ENCODE data around the gene FAM47E. TPM values are rescaled to one million over a fixed set of nuclear protein-coding genes. Genes with fewer than 3 reads are reported as not detected.

The FAM47E gene
- polyA plus RNA-seq, 1 donor (not counting 4 experiments of a cell fraction or from before 2014, with no cell fraction given): 0.29 TPM

- Histone ChIP-seq H3K4me1 (ENCODE audit: control insufficient read depth, extremely low read depth, insufficient read depth, low read length) (peaks cover 44% of the 10 kb centered on the region), H3K27me3 (ENCODE audit: control insufficient read depth, extremely low read depth, insufficient read depth, low read length) (no peaks in the 10 kb centered on the region), H3K9ac (ENCODE audit: control insufficient read depth, extremely low read depth, insufficient read depth, low read length) (no peak overlapping the region), H4K20me1 (ENCODE audit: control insufficient read depth, extremely low read depth, insufficient read depth, low read length) (no peaks in the 10 kb centered on the region), H3K36me3 (ENCODE audit: control insufficient read depth in 2 of 2, extremely low read depth in 1 of 2, insufficient read depth in 2 of 2, low read length in 2 of 2) (no peaks in the 10 kb centered on the region), H3K9me1 (ENCODE audit: control insufficient read depth, extremely low read depth, insufficient read depth, low read length) (no peaks in the 10 kb centered on the region), H3K79me2 (ENCODE audit: control insufficient read depth, insufficient read depth, low read length) (peaks cover 69% of the 10 kb centered on the region), H3K4me3 (ENCODE audit: control insufficient read depth in 2 of 3, extremely low read depth in 1 of 3, insufficient read depth in 2 of 3, low read depth in 1 of 3, low read length in 3 of 3) (no peak overlapping the region), H2AFZ (ENCODE audit: control insufficient read depth, low read length) (no peak overlapping the region), H3K9me3 (ENCODE audit: control insufficient read depth, low read depth, low read length) (no peaks in the 10 kb centered on the region), H3K27ac (ENCODE audit: control insufficient read depth, insufficient read depth, low read length) (peak overlapping the region; percentile 3), H3K4me2 (ENCODE audit: control insufficient read depth, extremely low read depth, insufficient read depth, low read depth, low read length) (peak overlapping the region; percentile 56)
- DNase-seq (ENCODE audit: low read depth, low spot score) (no peak), FAIRE-seq (no peak)
- TF ChIP-seq CTCF (optimal IDR thresholded peaks at IDR 0.05 in 1 of 3, IDR thresholded peaks at IDR 0.05 in 1 of 3, conservative IDR thresholded peaks at IDR 0.05 in 1 of 3; ENCODE audit: extremely low read depth in 1 of 3, insufficient read depth in 2 of 3, low read length in 3 of 3) (no peak), EZH2 (IDR thresholded peaks at IDR 0.05; ENCODE audit: low read length) (no peak)
- dilution Hi-C loops (cut with MboI; ENCODE audit: extremely low pct_ligation_motif_present, low sequenced_read_pairs): no loop called here
These were observed 41.1 kb upstream of the FAM47E start for GRCh38 chr4:76210452-76210851.

GRCh38 chr4:76211769-76212708 is 39.5 kb upstream of the FAM47E start:
- Histone ChIP-seq H3K79me2 (ENCODE audit: control insufficient read depth, insufficient read depth, low read length) (peaks cover 53% of the 10 kb centered on the region), H3K4me3 (ENCODE audit: control insufficient read depth in 2 of 3, extremely low read depth in 1 of 3, insufficient read depth in 2 of 3, low read depth in 1 of 3, low read length in 3 of 3) (peak overlapping the region; percentile 50 to 94 (median 85)), H3K27ac (ENCODE audit: control insufficient read depth, insufficient read depth, low read length) (peak overlapping the region; percentile 81), H3K9ac (ENCODE audit: control insufficient read depth, extremely low read depth, insufficient read depth, low read length) (peak overlapping the region; percentile 87), H3K27me3 (ENCODE audit: control insufficient read depth, extremely low read depth, insufficient read depth, low read length) (no peaks in the 10 kb centered on the region), H3K9me3 (ENCODE audit: control insufficient read depth, low read depth, low read length) (no peaks in the 10 kb centered on the region), H3K36me3 (ENCODE audit: control insufficient read depth in 2 of 2, extremely low read depth in 1 of 2, insufficient read depth in 2 of 2, low read length in 2 of 2) (no peaks in the 10 kb centered on the region), H3K9me1 (ENCODE audit: control insufficient read depth, extremely low read depth, insufficient read depth, low read length) (no peaks in the 10 kb centered on the region), H4K20me1 (ENCODE audit: control insufficient read depth, extremely low read depth, insufficient read depth, low read length) (no peaks in the 10 kb centered on the region), H3K4me2 (ENCODE audit: control insufficient read depth, extremely low read depth, insufficient read depth, low read depth, low read length) (peak overlapping the region; percentile 91), H3K4me1 (ENCODE audit: control insufficient read depth, extremely low read depth, insufficient read depth, low read length) (peaks cover 45% of the 10 kb centered on the region), H2AFZ (ENCODE audit: control insufficient read depth, low read length) (no peak overlapping the region)
- TF ChIP-seq CTCF (optimal IDR thresholded peaks at IDR 0.05 in 1 of 3, IDR thresholded peaks at IDR 0.05 in 1 of 3, conservative IDR thresholded peaks at IDR 0.05 in 1 of 3; ENCODE audit: extremely low read depth in 1 of 3, insufficient read depth in 2 of 3, low read length in 3 of 3): no peak
- FAIRE-seq (no peak), DNase-seq (ENCODE audit: low read depth, low spot score) (no peak)
- dilution Hi-C loops (cut with MboI; ENCODE audit: extremely low pct_ligation_motif_present, low sequenced_read_pairs): no loop called here

Measured in keratinocyte (primary cell).